ENCODE data around the gene EPN3. TPM values are rescaled to one million over a fixed set of nuclear protein-coding genes. Genes with fewer than 3 reads are reported as not detected.

EPN3 gene
- polyA plus RNA-seq, 1 of the 3 experiments (the other 2 are of a cell fraction): 0.05 TPM

DNA sequence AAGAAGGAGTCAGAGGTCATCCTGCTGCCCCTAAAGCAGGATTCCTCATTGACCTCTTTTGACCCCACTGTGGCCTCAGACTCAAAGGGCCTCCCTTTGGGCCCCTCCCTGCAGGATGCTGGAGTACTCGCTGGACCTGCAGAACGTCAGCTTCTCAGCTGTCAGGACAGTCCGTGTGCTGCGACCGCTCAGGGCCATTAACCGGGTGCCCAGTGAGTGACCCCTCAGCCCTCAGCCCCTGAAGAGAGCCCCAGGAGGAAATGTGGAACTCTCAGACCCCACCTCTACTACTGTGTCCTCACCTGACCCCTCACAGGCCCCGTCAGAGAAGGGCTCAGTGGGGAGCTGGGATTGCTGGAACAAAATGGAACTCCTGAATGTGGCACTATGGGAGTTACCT lies 37.1 kb downstream of the EPN3 start:
- WGBS (ENCODE audit: low lambda C conversion rate): 86% methylated on average over 7 of the region's 7 CpGs
- Histone ChIP-seq H3K9me3 (no peaks in the 10 kb centered on the region), H3K36me3 (replicated peaks in 1 of 2; ENCODE audit: control insufficient read depth in 1 of 2, insufficient read depth in 2 of 2, low read length in 1 of 2) (no peaks in the 10 kb centered on the region), H3K9me2 (no peaks in the 10 kb centered on the region), H3K27me3 (ENCODE audit: insufficient read depth) (no peaks in the 10 kb centered on the region; the same call in 1 of the 2 replicates), H3K4me3 (ENCODE audit: low read depth in 2 of 2, low read length in 1 of 2) (no peak overlapping the region), H3K9ac (no peak overlapping the region), H2AFZ (ENCODE audit: low read depth) (no peak overlapping the region), H3K79me2 (ENCODE audit: insufficient read depth) (no peaks in the 10 kb centered on the region), H4K20me1 (ENCODE audit: insufficient read depth) (no peaks in the 10 kb centered on the region), H3K4me2 (no peak overlapping the region), H3K4me1 (ENCODE audit: control insufficient read depth in 1 of 2, insufficient read depth in 2 of 2, low read depth in 1 of 2, low read length in 1 of 2) (peaks cover 8 to 50% of the 10 kb centered on the region in 2 experiments), H3K27ac (ENCODE audit: low read depth in 2 of 2, low read length in 1 of 2) (no peak overlapping the region), H3F3A (replicated peaks; ENCODE audit: insufficient read depth) (peaks cover 4% of the 10 kb centered on the region)
- DNase-seq: peak; percentile 67
- POLR2A ChIA-PET: interaction anchor here (2.0 kb wide), 1 partner anchor 16 kb away, joined by 7 read pairs; no protein-coding TSS in a partner anchor
- CTCF ChIA-PET: interaction anchor here (0.7 to 4.7 kb wide), 10 partner anchors 10 to 61 kb away, joined by 3 to 27 read pairs (median 3); no protein-coding TSS in a partner anchor
- TF ChIP-seq MXI1 (IDR thresholded peaks at IDR 0.05; ENCODE audit: low read depth, low read length) (no peak), EZH2phosphoT487 (IDR thresholded peaks at IDR 0.05; ENCODE audit: borderline replicate concordance, low read depth) (no peak), ELF1 (IDR thresholded peaks at IDR 0.05) (no peak), EP300 (IDR thresholded peaks at IDR 0.05; ENCODE audit: borderline replicate concordance in 1 of 2, low read depth in 1 of 2, low read length in 1 of 2) (no peak; a peak in 1 of 4 replicates), GATA2 (CRISPR knock-in tag; IDR thresholded peaks at IDR 0.05) (no peak), RAD21 (IDR thresholded peaks at IDR 0.05; ENCODE audit: low read length) (no peak), MEF2A (IDR thresholded peaks at IDR 0.05; ENCODE audit: borderline replicate concordance, low read depth) (no peak), POLR2AphosphoS5 (IDR thresholded peaks at IDR 0.05; ENCODE audit: low read depth, low read length) (no peak), NRF1 (IDR thresholded peaks at IDR 0.05; ENCODE audit: low read depth, low read length) (no peak), TAF1 (IDR thresholded peaks at IDR 0.05; ENCODE audit: borderline replicate concordance, low read depth, low read length) (no peak), FOSL2 (IDR thresholded peaks at IDR 0.05; ENCODE audit: borderline replicate concordance, low read depth) (no peak)
- TF ChIP-seq, protein P1, sequence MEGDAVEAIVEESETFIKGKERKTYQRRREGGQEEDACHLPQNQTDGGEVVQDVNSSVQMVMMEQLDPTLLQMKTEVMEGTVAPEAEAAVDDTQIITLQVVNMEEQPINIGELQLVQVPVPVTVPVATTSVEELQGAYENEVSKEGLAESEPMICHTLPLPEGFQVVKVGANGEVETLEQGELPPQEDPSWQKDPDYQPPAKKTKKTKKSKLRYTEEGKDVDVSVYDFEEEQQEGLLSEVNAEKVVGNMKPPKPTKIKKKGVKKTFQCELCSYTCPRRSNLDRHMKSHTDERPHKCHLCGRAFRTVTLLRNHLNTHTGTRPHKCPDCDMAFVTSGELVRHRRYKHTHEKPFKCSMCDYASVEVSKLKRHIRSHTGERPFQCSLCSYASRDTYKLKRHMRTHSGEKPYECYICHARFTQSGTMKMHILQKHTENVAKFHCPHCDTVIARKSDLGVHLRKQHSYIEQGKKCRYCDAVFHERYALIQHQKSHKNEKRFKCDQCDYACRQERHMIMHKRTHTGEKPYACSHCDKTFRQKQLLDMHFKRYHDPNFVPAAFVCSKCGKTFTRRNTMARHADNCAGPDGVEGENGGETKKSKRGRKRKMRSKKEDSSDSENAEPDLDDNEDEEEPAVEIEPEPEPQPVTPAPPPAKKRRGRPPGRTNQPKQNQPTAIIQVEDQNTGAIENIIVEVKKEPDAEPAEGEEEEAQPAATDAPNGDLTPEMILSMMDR (IDR thresholded peaks at IDR 0.05): no peak
- TF ChIP-seq, protein P2, sequence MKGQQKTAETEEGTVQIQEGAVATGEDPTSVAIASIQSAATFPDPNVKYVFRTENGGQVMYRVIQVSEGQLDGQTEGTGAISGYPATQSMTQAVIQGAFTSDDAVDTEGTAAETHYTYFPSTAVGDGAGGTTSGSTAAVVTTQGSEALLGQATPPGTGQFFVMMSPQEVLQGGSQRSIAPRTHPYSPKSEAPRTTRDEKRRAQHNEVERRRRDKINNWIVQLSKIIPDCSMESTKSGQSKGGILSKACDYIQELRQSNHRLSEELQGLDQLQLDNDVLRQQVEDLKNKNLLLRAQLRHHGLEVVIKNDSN (IDR thresholded peaks at IDR 0.05; ENCODE audit: borderline replicate concordance, low read depth): no peak
- TF ChIP-seq, protein P3, sequence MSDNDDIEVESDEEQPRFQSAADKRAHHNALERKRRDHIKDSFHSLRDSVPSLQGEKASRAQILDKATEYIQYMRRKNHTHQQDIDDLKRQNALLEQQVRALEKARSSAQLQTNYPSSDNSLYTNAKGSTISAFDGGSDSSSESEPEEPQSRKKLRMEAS (IDR thresholded peaks at IDR 0.05; ENCODE audit: low read depth): no peak

DNA sequence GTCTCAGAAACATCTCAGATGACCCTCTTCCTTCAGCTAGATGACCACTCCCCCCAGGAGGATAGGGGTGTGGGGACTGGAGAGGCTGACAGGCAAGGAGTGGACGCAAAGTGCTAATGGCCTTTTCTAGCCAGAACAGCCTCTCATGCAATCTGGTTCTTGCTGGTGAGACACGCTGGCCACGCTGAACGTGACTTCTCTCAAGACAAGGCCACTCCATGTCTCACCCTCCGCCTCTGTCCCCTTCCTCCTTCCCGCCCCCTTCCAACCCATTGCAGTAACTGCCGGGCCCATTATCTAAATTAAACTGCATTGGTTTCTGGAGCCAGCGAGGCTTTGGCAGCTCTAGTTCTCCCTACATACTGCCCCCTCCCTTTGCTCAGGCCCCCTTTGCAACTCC lies 37.5 kb downstream of the EPN3 start:
- H3K79me2 ChIP-seq (ENCODE audit: insufficient read depth): no peaks in the 10 kb centered on the region
- no peak overlapping the region for H3K4me3 ChIP-seq (ENCODE audit: low read depth in 2 of 2, low read length in 1 of 2)
- H3K9me3 ChIP-seq: no peaks in the 10 kb centered on the region
- no peak for DNase-seq
- H3K27ac ChIP-seq (ENCODE audit: low read depth in 2 of 2, low read length in 1 of 2): no peak overlapping the region; a peak in 1 of 4 replicates
- no peaks in the 10 kb centered on the region for H3K36me3 ChIP-seq (replicated peaks in 1 of 2; ENCODE audit: control insufficient read depth in 1 of 2, insufficient read depth in 2 of 2, low read length in 1 of 2)
- ChIA-PET CTCF (interaction anchor here (0.7 to 4.7 kb wide), 12 partner anchors 9 to 110 kb away, joined by 3 to 27 read pairs (median 3); no protein-coding TSS in a partner anchor), POLR2A (interaction anchor here (2.0 kb wide), 1 partner anchor 15 kb away, joined by 7 read pairs; no protein-coding TSS in a partner anchor)
- H3K4me1 ChIP-seq (ENCODE audit: control insufficient read depth in 1 of 2, insufficient read depth in 2 of 2, low read depth in 1 of 2, low read length in 1 of 2): peaks cover 6 to 49% of the 10 kb centered on the region in 2 experiments; a peak in 3 of 4 replicates
- no peaks in the 10 kb centered on the region for H3K9me2 ChIP-seq
- H3K27me3 ChIP-seq (ENCODE audit: insufficient read depth): no peaks in the 10 kb centered on the region; the same call in 1 of the 2 replicates
- H3K9ac ChIP-seq: no peak overlapping the region
- H3K4me2 ChIP-seq: no peak overlapping the region
- H2AFZ ChIP-seq (ENCODE audit: low read depth): no peak overlapping the region
- H3F3A ChIP-seq (replicated peaks; ENCODE audit: insufficient read depth): peaks cover 4% of the 10 kb centered on the region
- TF ChIP-seq EZH2phosphoT487 (IDR thresholded peaks at IDR 0.05; ENCODE audit: borderline replicate concordance, low read depth): no peak
- no peak for TF ChIP-seq TAF1 (IDR thresholded peaks at IDR 0.05; ENCODE audit: borderline replicate concordance, low read depth, low read length)
- TF ChIP-seq, protein P4, sequence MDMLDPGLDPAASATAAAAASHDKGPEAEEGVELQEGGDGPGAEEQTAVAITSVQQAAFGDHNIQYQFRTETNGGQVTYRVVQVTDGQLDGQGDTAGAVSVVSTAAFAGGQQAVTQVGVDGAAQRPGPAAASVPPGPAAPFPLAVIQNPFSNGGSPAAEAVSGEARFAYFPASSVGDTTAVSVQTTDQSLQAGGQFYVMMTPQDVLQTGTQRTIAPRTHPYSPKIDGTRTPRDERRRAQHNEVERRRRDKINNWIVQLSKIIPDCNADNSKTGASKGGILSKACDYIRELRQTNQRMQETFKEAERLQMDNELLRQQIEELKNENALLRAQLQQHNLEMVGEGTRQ (IDR thresholded peaks at IDR 0.05; ENCODE audit: borderline replicate concordance, low read depth, low read length): no peak
- no peak for TF ChIP-seq POLR2AphosphoS5 (IDR thresholded peaks at IDR 0.05; ENCODE audit: low read depth, low read length)
- no peak for TF ChIP-seq TEAD4 (IDR thresholded peaks at IDR 0.05; ENCODE audit: borderline replicate concordance, insufficient read depth)
- WGBS (ENCODE audit: low lambda C conversion rate): 92% methylated on average over 8 of the region's 8 CpGs
- H4K20me1 ChIP-seq (ENCODE audit: insufficient read depth): no peaks in the 10 kb centered on the region
